Cardiac fibroblast (primary cell): ENCODE data around the gene KCNMB4.

Experiments
- DNase-seq, 2 donors: peaks; one replicate each; pipeline versions ENCODE4 v3.0.0 to v3.0.0-alpha.2; 2010; ENCODE audit warnings: low read depth in 2 of 2
- H3K4me3 ChIP-seq, 2 donors: replicated peaks in 1 of 2; 1 replicate in 1 of 2; 2 replicates in 1 of 2; pipeline ENCODE4 v1.5.1; 2011; ENCODE audit warnings: low read depth in 2 of 2, low read length in 2 of 2, mild to moderate bottlenecking in 2 of 2, moderate library complexity in 1 of 2
- TF ChIP-seq, protein P1 (sequence below): IDR thresholded peaks from one replicate; pipeline ENCODE4 v1.5.1; 2011; ENCODE audit warnings: low read depth, mild to moderate bottlenecking, low read length, inconsistent platforms

KCNMB4 gene

DNA sequence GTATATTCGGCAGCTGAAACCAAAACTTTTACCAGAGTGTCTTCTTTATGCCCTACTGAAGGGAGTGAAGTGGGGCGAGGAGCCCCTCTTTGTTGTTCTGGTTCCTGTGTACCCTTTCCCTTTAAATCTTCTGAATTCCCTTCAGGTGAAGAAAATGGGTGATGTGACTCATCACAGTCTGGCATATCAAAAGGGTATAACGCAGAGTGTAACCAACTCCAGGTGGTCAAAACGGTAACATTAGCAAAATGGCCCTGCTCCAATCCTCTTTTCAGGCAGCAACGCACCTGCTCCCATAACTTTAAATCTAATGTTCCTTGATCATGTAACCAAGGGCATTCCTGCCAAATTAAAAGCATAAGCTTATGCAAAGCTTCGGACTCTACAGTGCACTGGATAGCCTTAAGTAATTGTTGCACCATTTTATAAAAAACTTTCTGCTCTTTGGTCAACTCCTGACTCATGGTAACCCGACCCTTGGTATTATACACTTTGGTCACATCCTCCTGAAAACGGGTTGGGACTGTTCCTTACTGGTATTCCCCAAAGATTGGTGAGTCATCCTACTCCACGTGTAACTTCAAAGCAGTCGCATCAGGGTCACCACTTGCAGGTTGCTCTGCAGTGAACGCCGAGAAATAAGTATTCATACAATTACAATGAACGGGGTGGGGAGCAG is 83.1 kb downstream of the KCNMB4 start:
- peak in 1 of 2 donors; percentile 31 for DNase-seq
- no peak overlapping the region for H3K4me3 ChIP-seq
- TF ChIP-seq, protein P1, sequence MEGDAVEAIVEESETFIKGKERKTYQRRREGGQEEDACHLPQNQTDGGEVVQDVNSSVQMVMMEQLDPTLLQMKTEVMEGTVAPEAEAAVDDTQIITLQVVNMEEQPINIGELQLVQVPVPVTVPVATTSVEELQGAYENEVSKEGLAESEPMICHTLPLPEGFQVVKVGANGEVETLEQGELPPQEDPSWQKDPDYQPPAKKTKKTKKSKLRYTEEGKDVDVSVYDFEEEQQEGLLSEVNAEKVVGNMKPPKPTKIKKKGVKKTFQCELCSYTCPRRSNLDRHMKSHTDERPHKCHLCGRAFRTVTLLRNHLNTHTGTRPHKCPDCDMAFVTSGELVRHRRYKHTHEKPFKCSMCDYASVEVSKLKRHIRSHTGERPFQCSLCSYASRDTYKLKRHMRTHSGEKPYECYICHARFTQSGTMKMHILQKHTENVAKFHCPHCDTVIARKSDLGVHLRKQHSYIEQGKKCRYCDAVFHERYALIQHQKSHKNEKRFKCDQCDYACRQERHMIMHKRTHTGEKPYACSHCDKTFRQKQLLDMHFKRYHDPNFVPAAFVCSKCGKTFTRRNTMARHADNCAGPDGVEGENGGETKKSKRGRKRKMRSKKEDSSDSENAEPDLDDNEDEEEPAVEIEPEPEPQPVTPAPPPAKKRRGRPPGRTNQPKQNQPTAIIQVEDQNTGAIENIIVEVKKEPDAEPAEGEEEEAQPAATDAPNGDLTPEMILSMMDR: no peak

DNA sequence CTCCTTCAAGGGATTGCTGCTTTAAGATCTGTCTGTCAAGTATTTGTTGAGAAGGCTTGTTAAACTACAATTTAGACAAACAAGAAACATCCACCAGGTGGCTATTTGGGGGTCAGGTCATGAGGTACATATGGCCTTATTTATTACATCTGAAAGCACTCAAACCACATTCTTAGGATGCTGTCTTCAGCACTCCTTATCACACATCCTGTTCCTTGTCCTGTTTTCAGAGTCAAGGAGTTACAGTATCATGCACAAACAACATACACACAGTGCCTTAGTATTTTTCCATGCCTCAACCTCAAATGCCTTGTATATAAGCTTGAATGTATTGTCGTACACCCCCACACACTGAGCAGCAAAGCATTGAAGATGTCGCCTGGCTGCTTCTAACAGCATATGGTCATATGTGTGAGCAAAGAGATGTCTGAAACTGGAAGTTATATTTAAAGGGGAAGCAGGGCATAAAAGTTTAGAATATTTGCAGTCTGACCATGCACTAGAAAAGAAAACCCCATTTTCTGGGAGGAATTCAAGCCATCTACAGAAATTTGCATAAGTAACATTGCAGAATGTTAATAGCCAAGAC is 83.8 kb downstream of the KCNMB4 start:
- TF ChIP-seq, protein P1: no peak
- H3K4me3 ChIP-seq: no peak overlapping the region
- no peak for DNase-seq

DNA sequence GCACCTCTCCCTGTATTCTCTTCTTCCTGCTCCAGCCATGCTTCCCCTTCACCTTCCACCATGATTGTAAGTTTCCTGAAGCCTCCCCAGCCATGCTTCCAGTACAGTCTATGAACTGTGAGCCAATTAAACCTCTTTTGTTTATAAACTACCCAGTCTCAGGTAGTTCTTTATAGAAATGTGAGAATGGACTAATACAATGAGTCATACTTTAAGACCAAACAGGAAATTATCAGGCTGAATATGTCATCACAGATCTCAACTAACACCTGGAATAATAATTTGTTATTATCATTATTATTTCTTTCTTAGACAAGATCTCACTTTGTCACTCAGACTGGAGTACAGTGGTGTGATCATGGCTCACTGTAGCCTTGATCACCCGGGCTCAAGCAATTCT is 85.4 kb downstream of the KCNMB4 start:
- TF ChIP-seq, protein P1: no peak
- no peak overlapping the region for H3K4me3 ChIP-seq
- DNase-seq: no peak

DNA sequence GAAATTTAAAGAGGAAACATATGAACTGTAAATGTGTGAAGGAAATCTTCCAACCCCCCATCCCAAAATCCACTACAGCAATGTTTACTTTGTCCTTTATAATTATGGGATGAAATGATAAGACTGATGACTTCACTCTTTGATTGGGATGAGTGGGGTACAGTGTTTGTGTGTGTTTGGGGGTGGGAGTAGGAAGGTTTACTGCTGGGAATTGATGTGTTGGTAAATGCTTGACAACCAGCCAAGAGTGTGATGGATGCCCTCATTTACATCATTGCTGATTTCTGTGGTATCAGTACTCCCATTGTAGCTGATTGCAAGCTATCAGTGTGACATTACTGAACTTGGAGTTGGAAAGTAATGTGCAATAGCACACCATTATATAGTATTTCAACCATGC is 90.9 kb downstream of the KCNMB4 start:
- DNase-seq: no peak
- TF ChIP-seq, protein P1: no peak
- H3K4me3 ChIP-seq: no peak overlapping the region

DNA sequence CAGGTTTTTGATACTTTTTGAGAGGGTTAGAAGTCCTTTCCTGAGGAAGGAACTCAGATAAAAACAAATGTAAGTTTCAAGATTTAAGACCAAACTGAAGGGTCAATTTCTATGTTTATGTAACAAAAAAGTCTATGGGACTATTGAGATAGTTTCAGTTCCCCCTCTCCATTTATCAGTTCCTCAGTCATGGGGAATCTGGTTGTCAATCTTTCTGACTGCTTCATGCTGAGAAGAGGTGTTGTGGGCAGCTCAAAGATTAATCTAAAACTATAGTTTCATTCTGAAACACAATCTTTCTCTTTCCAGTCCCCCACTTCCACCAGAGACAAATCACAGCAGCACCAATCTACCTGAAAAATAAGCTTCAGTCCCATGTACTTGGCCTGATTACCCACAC is 93.7 kb downstream of the KCNMB4 start:
- no peak overlapping the region for H3K4me3 ChIP-seq
- no peak for DNase-seq
- TF ChIP-seq, protein P1: no peak

DNA sequence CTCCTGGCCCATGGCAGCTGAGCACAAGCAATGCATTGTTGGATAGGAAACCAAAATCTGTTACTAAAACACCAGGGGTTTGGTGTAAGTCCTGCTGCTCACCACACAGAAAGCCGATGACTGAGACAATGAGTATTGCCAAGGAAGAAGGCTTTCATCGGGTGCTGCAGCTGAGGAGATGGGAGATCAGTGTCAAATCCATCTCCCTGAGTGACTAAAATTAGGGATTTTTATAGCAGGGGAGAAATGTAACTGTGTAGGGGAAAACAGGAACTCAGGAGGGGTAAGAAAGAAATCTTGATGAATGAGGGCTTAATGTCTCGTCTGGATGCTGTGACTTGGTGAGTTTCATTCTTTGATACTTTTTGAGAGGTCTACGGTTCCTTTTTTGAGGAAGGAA is 97.9 kb downstream of the KCNMB4 start:
- TF ChIP-seq, protein P1: no peak

DNA sequence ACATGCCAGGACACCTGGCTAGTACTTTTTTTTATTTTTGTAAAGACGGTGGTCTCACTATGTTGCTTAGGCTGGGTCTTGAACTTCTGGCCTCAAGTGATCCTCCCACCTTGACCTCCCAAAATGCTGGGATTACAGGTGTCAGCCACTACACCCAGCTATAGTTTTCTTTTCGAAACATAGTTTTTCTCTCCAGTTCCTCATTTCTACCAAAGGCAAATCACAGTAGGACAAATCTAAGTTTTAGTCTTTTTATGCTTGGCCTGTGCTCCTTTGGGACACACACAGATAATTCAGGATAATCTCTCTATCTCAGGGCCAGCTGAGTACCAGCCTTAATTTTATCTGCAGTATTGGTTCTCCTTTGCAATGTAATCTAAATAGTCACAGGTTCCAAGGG is 100.7 kb downstream of the KCNMB4 start:
- H3K4me3 ChIP-seq: no peak overlapping the region
- DNase-seq: no peak
- TF ChIP-seq, protein P1: no peak

More for the DNA sequence above, 97.9 kb downstream of the KCNMB4 start:
- no peak overlapping the region for H3K4me3 ChIP-seq
- no peak for DNase-seq
